Measurements from ENCODE around the gene ZNF76.

Gene ZNF76

GRCh38 chr6:35237476-35237875 is 22.1 kb upstream of the ZNF76 start:
- no peak for DNase-seq (ENCODE audit: low spot score)

- no peak for DNase-seq (ENCODE audit: low spot score)
Measured at GRCh38 chr6:35238843-35239289, 20.7 kb upstream of the ZNF76 start.

- no peak for DNase-seq (ENCODE audit: low spot score)
Measured at GRCh38 chr6:35239581-35239980, 20.0 kb upstream of the ZNF76 start.

- peak; percentile 69 for DNase-seq (ENCODE audit: low spot score)
Measured at GRCh38 chr6:35240838-35241801, 18.4 kb upstream of the ZNF76 start.

- DNase-seq (ENCODE audit: low spot score) = no peak
Measured at GRCh38 chr6:35242486-35242885, 17.0 kb upstream of the ZNF76 start.

- DNase-seq (ENCODE audit: low spot score) = no peak
Measured at GRCh38 chr6:35242906-35243305, 16.6 kb upstream of the ZNF76 start.

- no peak for DNase-seq (ENCODE audit: low spot score)
Measured at GRCh38 chr6:35243386-35243958, 16.1 kb upstream of the ZNF76 start.

GRCh38 chr6:35244551-35244950 is 15.0 kb upstream of the ZNF76 start:
- DNase-seq (ENCODE audit: low spot score) = no peak

GRCh38 chr6:35247642-35248231 is 11.8 kb upstream of the ZNF76 start:
- DNase-seq (ENCODE audit: low spot score) = no peak

- DNase-seq (ENCODE audit: low spot score) = no peak
Measured at GRCh38 chr6:35248300-35248699, 11.2 kb upstream of the ZNF76 start.

GRCh38 chr6:35248965-35249364 is 10.6 kb upstream of the ZNF76 start:
- no peak for DNase-seq (ENCODE audit: low spot score)

GRCh38 chr6:35251949-35252348 is 7.6 kb upstream of the ZNF76 start:
- DNase-seq (ENCODE audit: low spot score) = no peak

- DNase-seq (ENCODE audit: low spot score) = no peak
Measured at GRCh38 chr6:35253249-35253648, 6.3 kb upstream of the ZNF76 start.

- DNase-seq (ENCODE audit: low spot score) = no peak
Measured at GRCh38 chr6:35258336-35258735, 1.2 kb upstream of the ZNF76 start.

GRCh38 chr6:35258858-35259193 is 709 bp upstream of the ZNF76 start:
- no peak for DNase-seq (ENCODE audit: low spot score)

GRCh38 chr6:35259948-35260590 is 534 bp downstream of the ZNF76 start:
- peak; percentile 87 for DNase-seq (ENCODE audit: low spot score)

GRCh38 chr6:35260591-35261570 is 1.3 kb downstream of the ZNF76 start:
- DNase-seq (ENCODE audit: low spot score) = no peak

GRCh38 chr6:35262596-35262995 is 3.1 kb downstream of the ZNF76 start:
- DNase-seq (ENCODE audit: low spot score) = no peak

GRCh38 chr6:35264550-35265274 is 5.2 kb downstream of the ZNF76 start:
- DNase-seq (ENCODE audit: low spot score) = no peak

GRCh38 chr6:35265523-35265922 is 6.0 kb downstream of the ZNF76 start:
- no peak for DNase-seq (ENCODE audit: low spot score)

GRCh38 chr6:35267446-35267845 is 7.9 kb downstream of the ZNF76 start:
- DNase-seq (ENCODE audit: low spot score) = no peak

Measured in CD4-positive, alpha-beta T cell treated with Interleukin-2 at 100 ng/mL for 4 hours (primary cell).